ENCODE measurements around the gene PDE11A.

DNA sequence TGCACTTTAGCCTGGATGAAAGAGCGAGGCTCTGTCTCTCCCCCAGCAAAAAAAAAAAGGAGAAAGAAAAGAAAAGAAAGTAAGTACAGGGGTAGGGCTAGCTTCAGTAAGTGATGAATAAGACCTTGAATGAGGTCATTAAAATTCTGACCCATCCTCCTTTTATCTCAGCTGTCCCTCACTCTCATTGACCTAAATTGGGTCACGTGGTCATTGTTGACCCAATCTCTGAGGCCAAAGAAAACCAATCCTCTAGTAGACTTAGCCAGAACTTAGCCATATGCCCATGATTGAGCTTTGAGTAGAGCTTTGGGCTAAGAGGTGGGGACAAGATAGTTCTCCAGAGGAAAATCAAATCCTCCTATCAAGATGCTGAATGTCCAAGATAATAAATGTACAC is 149.3 kb downstream of the PDE11A start:
- TF ChIP-seq POLR2A (IDR thresholded peaks at IDR 0.05; ENCODE audit: low read length) (no peak), KDM1A (IDR thresholded peaks at IDR 0.05; ENCODE audit: low read depth) (no peak), CHD2 (IDR thresholded peaks at IDR 0.05; ENCODE audit: low read length, partially characterized antibody) (no peak), CEBPB (IDR thresholded peaks at IDR 0.05) (no peak), RNF2 (IDR thresholded peaks at IDR 0.05; ENCODE audit: borderline replicate concordance, low read depth) (no peak), EP300 (IDR thresholded peaks at IDR 0.05) (no peak), HOXB13 (CRISPR knock-in tag; IDR thresholded peaks at IDR 0.05; ENCODE audit: low read depth) (no peak), SMC3 (IDR thresholded peaks at IDR 0.05) (no peak), JUN (IDR thresholded peaks at IDR 0.05) (no peak)
- TF ChIP-seq, protein P1, sequence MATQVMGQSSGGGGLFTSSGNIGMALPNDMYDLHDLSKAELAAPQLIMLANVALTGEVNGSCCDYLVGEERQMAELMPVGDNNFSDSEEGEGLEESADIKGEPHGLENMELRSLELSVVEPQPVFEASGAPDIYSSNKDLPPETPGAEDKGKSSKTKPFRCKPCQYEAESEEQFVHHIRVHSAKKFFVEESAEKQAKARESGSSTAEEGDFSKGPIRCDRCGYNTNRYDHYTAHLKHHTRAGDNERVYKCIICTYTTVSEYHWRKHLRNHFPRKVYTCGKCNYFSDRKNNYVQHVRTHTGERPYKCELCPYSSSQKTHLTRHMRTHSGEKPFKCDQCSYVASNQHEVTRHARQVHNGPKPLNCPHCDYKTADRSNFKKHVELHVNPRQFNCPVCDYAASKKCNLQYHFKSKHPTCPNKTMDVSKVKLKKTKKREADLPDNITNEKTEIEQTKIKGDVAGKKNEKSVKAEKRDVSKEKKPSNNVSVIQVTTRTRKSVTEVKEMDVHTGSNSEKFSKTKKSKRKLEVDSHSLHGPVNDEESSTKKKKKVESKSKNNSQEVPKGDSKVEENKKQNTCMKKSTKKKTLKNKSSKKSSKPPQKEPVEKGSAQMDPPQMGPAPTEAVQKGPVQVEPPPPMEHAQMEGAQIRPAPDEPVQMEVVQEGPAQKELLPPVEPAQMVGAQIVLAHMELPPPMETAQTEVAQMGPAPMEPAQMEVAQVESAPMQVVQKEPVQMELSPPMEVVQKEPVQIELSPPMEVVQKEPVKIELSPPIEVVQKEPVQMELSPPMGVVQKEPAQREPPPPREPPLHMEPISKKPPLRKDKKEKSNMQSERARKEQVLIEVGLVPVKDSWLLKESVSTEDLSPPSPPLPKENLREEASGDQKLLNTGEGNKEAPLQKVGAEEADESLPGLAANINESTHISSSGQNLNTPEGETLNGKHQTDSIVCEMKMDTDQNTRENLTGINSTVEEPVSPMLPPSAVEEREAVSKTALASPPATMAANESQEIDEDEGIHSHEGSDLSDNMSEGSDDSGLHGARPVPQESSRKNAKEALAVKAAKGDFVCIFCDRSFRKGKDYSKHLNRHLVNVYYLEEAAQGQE (IDR thresholded peaks at IDR 0.05), result no peak
- TF ChIP-seq, protein P2, sequence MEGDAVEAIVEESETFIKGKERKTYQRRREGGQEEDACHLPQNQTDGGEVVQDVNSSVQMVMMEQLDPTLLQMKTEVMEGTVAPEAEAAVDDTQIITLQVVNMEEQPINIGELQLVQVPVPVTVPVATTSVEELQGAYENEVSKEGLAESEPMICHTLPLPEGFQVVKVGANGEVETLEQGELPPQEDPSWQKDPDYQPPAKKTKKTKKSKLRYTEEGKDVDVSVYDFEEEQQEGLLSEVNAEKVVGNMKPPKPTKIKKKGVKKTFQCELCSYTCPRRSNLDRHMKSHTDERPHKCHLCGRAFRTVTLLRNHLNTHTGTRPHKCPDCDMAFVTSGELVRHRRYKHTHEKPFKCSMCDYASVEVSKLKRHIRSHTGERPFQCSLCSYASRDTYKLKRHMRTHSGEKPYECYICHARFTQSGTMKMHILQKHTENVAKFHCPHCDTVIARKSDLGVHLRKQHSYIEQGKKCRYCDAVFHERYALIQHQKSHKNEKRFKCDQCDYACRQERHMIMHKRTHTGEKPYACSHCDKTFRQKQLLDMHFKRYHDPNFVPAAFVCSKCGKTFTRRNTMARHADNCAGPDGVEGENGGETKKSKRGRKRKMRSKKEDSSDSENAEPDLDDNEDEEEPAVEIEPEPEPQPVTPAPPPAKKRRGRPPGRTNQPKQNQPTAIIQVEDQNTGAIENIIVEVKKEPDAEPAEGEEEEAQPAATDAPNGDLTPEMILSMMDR (IDR thresholded peaks at IDR 0.05), result no peak
- TF ChIP-seq, protein P3, sequence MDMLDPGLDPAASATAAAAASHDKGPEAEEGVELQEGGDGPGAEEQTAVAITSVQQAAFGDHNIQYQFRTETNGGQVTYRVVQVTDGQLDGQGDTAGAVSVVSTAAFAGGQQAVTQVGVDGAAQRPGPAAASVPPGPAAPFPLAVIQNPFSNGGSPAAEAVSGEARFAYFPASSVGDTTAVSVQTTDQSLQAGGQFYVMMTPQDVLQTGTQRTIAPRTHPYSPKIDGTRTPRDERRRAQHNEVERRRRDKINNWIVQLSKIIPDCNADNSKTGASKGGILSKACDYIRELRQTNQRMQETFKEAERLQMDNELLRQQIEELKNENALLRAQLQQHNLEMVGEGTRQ (IDR thresholded peaks at IDR 0.05), result no peak
- TF ChIP-seq, protein P4, sequence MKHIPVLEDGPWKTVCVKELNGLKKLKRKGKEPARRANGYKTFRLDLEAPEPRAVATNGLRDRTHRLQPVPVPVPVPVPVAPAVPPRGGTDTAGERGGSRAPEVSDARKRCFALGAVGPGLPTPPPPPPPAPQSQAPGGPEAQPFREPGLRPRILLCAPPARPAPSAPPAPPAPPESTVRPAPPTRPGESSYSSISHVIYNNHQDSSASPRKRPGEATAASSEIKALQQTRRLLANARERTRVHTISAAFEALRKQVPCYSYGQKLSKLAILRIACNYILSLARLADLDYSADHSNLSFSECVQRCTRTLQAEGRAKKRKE (CRISPR knock-in tag; IDR thresholded peaks at IDR 0.05; ENCODE audit: low read depth), result no peak
- TF ChIP-seq, protein P5, sequence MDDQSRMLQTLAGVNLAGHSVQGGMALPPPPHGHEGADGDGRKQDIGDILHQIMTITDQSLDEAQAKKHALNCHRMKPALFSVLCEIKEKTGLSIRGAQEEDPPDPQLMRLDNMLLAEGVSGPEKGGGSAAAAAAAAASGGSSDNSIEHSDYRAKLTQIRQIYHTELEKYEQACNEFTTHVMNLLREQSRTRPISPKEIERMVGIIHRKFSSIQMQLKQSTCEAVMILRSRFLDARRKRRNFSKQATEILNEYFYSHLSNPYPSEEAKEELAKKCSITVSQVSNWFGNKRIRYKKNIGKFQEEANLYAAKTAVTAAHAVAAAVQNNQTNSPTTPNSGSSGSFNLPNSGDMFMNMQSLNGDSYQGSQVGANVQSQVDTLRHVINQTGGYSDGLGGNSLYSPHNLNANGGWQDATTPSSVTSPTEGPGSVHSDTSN (IDR thresholded peaks at IDR 0.05), result no peak

All from A549 (cell line).